Superior temporal gyrus (tissue), 1 donor: ENCODE data around the gene KRT6B.

Source experiments
- DNase-seq: peaks from one replicate; pipeline ENCODE4 v3.0.0-alpha.2; 2016; ENCODE audit errors: extremely low spot score

Gene KRT6B

GRCh38 chr12:52436000-52436827 is 15.7 kb downstream of the KRT6B start:
- DNase-seq: no peak

GRCh38 chr12:52435659-52435999 is 16.3 kb downstream of the KRT6B start:
- no peak for DNase-seq

- no peak for DNase-seq
These were observed 17.0 kb downstream of the KRT6B start for GRCh38 chr12:52434760-52435530.

GRCh38 chr12:52434081-52434733 is 17.7 kb downstream of the KRT6B start, which contains the start of gene KRT75:
TSS of gene KRT75 (minus strand) at chr12:52434371. CDS start at chr12:52434304, 67 bp downstream.
- no peak for DNase-seq

GRCh38 chr12:52433501-52434080 is 18.4 kb downstream of the KRT6B start:
- DNase-seq: no peak

- DNase-seq: no peak
These were observed 19.3 kb downstream of the KRT6B start for GRCh38 chr12:52432559-52433207.

GRCh38 chr12:52428121-52428520 is 23.8 kb downstream of the KRT6B start:
- no peak for DNase-seq

- no peak for DNase-seq
These were observed 24.9 kb downstream of the KRT6B start for GRCh38 chr12:52427083-52427482.

- DNase-seq: no peak
These were observed 25.9 kb downstream of the KRT6B start for GRCh38 chr12:52426034-52426433.

- DNase-seq: no peak
These were observed 26.5 kb downstream of the KRT6B start for GRCh38 chr12:52425466-52425865.

GRCh38 chr12:52423661-52424500 is 28.1 kb downstream of the KRT6B start:
- DNase-seq: no peak

- DNase-seq: no peak
These were observed 28.9 kb downstream of the KRT6B start for GRCh38 chr12:52423035-52423434.

GRCh38 chr12:52419656-52420055 is 32.3 kb downstream of the KRT6B start:
- DNase-seq: no peak

- no peak for DNase-seq
These were observed 33.3 kb downstream of the KRT6B start for GRCh38 chr12:52418576-52419110.

- no peak for DNase-seq
These were observed 34.2 kb downstream of the KRT6B start for GRCh38 chr12:52417740-52418139.

GRCh38 chr12:52416795-52417194 is 35.2 kb downstream of the KRT6B start:
- no peak for DNase-seq

- DNase-seq: no peak
These were observed 35.8 kb downstream of the KRT6B start for GRCh38 chr12:52415870-52416750.

- DNase-seq: no peak
These were observed 37.0 kb downstream of the KRT6B start for GRCh38 chr12:52414936-52415335.

- no peak for DNase-seq
These were observed 38.1 kb downstream of the KRT6B start for GRCh38 chr12:52413782-52414345.
